HG02885 (cell line): ENCODE measurements around the gene TTLL13.
"Not testable (repeated sequence)": the region's sequence is repeated elsewhere in the genome, so short reads cannot be mapped to it uniquely, and the experiment has no call there.

Experiments used
- ATAC-seq: cut with Tn5 transposase; IDR thresholded peaks from one replicate; pipeline ENCODE4 v1.9.1; 2021; ENCODE audit warnings: mild to moderate bottlenecking; ENCODE audit not compliant: unreplicated experiment, poor library complexity

Gene TTLL13

DNA sequence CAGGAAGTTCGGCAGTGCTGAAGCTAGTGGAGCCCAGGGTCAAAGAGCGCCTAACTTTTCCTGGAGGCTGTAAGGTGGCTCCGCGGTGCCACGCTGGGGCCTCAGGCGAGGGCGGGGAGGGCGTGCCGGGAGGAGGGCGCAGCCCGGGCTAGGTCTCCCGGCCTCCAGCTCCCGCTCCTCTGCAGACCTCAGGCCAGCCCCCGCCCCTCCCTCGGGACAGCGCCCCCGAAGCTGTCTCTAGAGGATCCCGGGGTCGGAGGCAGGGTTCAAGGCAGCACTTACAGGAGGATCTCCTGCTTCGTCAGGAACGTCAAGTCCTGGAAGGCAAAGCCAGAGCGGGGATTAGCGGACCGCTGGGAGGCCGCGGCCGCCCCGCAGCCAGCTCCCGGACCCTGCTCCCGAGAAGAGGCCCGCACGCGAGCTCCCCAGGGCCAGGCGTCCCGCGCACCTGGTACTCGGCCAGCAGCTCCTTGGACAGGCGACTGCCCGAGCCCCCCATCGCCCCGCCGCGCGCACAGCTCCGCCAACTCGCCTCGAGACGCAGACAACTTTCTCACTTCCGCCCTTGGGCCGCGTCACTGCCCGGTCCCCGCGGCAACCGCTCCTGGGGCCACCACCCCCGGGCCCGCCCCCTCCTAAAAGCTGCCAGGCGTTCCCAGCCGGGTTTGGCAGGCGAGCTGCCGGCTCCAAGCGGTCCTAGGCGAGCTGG lies 15.8 kb upstream of the TTLL13 start, which contains the start of gene CIB1:
TSS of gene CIB1 (minus strand) at position 555 of the 709 bp plus-strand sequence. CDS start at position 499, 56 bp downstream.
- ATAC-seq, result peak; percentile 85

DNA sequence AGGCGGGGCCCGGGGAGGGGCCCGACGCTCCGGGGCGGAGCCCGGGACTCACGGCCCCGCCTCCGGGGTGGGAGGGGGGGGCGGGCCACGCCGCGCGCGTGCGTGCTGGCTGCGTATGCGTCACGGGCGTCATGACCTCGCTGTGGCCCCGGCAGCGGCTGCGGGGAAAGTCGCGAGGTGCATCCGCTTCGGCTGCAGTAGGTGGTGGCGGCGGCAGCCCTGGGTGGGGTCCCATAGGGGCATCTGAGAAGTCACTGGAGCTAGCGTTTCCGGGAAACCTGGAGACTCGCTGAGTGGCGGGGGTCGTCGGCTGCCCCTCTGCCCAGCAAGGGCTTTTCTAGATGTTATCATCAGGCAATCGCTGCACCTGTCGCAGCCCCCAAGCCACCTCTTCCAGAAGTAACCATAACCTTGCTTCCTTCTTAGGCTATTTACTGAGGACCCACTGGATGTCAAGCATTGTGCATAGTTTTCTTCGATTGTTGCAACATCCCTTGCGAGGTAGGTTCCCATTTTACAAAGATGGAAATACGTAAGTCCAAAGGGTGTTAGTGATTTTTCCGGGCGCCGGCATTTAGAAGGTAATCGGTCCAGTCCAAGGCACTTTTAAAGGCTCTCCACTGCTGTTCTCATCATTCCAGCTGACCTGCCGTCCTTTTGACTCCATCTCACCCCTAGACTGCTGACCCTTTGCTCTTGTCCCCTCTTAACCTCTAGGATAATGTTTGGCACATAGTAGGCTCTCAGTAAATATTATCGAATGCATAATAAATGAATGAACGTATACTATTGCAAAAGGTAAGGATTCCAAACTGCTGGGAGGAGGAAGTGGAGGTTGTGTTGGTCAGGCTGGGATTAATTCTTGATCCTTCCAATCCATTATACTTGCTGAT lies 15.0 kb upstream of the TTLL13 start, which contains the start of gene GDPGP1:
TSS of gene GDPGP1 (plus strand) at position 114 of the 893 bp plus-strand sequence. CDS start 6,700 bp downstream, outside the sequence.
- ATAC-seq, result no peak

DNA sequence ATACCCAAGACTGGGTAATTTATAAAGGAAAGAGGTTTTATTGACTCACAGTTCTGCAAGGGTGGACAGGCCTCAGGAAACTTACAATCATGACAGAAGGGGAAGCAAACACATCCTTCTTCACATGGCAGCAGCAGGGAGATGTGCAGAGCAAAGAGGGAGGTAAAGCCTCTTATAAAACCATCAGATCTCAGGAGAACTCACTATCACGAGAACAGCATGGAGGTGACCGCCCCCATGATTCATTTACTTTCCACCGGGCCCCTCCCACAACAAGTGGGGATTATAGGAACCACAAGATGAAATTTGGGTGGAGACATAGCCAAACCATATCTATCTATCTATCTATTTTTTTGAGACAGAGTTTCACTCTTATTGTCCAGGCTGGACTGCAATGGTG lies 10.0 kb upstream of the TTLL13 start:
- ATAC-seq, result no peak

DNA sequence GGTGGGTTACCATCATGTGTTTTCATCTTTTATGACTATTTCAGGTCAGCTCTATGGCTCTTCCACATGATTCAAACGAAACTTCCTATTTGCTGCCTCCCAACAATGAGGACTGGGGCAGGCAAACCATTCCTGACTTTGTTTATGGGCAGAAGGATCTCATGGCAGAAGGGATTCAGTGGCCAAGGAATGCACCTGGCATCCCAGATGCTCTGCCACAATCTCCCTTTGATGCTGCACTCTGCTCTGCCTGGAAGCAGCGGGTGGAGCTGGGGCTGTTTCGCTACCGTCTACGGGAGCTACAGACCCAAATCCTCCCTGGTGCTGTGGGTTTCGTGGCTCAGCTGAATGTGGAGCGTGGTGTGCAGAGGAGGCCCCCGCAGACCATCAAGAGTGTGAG lies 8.5 kb upstream of the TTLL13 start:
- no peak for ATAC-seq

DNA sequence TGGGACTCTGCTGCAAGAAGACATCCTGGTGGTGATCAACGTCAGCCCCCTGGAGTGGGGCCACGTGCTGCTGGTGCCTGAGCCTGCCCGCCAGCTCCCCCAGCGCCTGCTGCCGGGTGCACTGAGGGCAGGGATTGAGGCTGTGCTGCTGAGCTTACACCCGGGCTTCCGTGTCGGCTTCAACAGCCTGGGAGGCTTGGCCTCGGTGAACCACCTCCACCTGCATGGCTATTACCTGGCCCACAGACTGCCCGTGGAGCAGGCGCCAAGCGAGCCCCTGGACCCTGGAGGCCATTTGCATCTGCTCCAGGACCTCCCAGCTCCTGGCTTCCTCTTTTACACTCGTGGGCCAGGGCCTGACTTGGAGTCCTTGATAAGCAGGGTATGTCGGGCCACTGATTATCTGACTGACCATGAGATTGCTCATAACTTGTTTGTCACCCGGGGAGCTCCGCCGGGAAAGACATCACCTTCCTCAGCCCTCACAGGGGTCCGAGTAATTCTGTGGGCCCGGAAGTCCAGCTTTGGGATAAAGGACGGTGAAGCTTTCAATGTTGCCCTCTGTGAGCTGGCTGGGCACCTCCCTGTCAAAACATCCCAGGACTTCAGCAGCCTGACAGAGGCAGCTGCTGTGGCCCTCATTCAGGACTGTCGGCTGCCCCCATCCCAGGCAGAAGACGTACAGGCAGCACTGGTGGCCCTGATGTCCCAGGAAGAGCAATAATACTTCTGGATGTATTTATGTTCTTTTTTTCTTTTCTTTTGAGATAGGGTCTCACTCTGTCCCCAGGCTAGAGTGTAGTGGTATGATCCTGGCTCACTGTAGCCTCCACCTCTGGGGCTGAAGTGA lies 7.8 kb upstream of the TTLL13 start:
- ATAC-seq, result no peak

DNA sequence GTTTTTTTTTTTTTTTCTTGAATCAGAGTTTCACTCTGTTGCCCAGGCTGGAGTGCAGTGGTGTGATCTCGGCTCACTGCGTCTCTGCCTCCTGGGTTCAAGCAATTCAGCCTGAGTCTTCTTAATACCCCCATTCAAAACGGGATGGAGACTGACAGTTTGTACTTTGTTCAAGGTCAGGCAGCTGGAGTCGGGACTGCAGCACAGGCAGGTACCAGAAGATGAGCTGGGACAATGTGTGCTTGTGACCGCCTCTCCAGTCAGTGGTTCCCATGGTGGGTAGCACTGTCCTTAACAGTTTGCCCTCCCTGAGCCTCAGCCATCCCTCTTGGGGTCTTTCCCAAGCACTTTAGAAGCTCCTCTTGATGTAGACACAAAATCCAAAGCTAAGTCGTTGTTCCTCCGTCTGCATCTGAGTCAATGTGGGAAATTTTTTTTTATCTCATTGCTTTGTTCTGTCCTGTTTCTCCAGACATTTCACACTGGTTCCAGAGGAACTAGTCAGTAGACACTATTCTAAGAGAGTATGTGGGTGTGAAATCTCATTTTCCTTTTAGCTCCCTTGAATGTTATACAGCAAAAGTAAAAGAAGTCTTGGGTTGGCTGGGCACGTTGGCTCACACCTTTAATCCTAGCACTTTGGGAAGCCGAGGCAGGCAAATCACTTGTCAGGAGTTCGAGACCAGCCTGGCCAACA lies 5.3 kb upstream of the TTLL13 start:
- ATAC-seq, result no peak

DNA sequence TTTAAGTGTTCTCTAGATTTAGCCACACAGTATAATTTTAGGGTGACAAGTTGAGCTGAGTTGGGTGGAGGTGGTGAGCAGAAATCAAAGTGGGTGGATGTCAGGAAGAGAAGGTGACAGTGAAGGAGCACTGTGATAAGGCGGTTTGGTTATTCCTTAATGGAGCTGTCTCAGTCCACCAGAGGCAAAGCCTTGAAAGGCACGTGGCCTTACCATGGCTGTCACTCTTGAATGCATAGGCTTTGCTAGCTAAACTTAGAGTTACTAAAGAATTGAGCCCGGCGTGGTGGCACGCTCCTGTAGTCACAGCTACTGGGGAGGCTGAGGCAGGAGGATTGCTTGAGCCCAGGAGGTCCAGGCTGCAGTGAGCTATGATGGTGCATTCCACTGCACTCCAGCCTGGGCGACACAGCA lies 560 bp upstream of the TTLL13 start:
- no peak for ATAC-seq

DNA sequence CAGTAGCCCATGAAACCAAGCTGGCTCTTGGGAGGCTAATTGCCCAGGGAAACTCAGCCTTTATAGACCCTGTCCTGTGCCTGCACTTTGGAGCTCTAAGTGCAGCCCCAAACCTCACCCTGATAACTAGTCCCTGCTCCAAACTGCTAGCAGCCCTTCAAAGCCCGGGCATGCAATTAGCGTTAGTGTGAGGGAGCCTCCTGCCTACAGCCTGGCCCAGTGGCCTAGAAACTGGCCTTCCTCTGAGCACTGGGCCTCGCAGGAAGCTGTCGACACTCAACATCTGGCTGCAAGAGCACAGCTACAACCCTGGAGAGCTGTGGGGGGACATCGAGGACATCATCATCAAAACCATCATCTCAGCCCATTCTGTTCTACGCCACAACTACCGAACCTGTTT lies 8.4 kb downstream of the TTLL13 start:
- no peak for ATAC-seq

DNA sequence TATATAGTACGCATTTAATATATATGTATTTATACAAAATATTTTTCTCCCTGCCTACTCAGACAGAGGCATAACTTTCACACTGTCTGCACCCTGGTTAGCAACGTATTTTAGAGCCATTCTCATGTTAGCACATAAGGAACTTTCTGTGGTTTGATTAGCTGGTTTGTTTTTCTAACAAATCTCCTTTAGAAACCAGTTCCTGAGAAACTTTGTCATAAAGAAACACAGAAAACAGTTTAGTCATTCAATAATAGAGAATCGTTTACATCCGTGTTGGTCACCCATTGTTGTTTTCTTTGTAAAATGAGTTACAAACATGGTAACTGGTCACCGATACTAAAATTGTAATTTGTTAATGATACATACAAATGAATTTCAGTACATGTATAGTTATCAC lies 10.2 kb downstream of the TTLL13 start:
- peak; percentile 79 for ATAC-seq

DNA sequence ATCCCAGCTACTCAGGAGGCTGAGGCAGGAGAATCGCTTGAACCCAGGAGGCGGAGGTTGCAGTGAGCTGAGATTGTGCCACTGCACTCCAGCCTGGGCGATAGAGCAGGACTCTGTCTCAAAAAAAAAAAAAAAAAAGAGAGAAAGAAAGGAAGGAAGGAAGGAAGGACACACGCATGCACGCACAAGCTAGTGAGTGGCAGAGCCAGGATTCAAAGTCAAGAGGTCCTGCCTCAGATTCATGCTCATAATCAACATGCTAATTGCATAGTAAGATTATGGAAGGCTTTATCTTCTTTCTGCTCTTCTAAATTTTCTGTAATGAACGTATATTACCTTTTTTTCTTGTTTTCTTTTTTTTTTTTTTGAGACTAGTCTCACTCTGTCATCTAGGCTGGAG lies 11.4 kb downstream of the TTLL13 start:
- not testable (repeated sequence) for ATAC-seq

DNA sequence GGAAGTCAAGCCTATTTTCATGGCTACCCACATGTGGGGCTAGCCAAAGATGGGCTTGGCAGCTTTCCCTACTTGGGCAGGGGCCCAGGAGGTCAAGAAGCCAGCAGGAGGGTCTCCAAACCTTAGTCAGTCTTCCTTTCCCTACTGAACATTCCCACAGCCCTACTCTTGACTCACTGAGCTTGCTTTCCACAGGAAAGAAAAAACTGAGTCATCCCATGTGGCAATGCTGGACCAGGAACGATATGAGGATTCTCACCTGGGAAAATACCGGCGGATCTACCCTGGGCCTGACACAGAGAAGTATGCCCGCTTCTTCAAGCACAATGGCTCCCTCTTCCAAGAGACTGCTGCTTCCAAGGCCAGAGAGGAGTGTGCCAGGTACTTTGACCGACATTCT lies 12.5 kb downstream of the TTLL13 start:
- ATAC-seq, result no peak

DNA sequence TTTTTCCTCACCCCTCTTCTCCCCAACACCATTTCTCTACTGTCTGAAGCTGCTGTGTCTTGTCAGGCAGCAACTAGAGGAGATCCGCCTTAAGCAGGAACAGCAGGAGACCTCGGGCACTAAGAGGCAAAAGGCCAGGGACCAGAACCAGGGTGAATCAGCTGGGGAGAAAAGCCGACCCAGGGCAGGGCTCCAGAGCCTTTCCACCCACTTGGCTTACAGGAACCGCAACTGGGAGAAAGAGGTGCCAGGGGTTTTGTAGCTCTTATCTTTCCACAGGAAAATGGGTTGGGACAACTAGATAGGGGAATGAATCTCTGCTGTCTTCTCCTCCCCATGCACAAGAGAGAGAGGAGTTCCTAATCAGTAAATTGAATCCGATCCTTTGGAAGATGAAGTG lies 13.1 kb downstream of the TTLL13 start:
- ATAC-seq, result no peak

DNA sequence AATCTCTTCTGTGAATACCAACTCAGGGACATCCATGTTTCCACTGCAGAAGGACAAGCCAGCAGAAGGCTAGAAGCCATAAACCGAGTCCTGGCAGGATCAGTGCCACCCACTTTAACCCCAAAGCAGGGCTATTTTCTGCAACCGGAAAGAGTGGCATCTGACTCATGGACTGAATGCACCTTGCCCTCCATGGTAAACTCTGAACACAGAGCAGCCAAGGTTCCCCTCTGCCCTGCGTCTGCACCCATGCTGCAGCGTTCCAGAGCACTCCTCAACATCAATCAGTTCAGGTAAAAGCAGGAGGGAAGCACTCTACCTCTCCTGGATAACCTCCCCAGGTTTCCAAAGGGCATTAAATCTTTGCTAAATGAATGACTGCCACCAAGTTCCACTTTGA lies 15.3 kb downstream of the TTLL13 start:
- no peak for ATAC-seq

DNA sequence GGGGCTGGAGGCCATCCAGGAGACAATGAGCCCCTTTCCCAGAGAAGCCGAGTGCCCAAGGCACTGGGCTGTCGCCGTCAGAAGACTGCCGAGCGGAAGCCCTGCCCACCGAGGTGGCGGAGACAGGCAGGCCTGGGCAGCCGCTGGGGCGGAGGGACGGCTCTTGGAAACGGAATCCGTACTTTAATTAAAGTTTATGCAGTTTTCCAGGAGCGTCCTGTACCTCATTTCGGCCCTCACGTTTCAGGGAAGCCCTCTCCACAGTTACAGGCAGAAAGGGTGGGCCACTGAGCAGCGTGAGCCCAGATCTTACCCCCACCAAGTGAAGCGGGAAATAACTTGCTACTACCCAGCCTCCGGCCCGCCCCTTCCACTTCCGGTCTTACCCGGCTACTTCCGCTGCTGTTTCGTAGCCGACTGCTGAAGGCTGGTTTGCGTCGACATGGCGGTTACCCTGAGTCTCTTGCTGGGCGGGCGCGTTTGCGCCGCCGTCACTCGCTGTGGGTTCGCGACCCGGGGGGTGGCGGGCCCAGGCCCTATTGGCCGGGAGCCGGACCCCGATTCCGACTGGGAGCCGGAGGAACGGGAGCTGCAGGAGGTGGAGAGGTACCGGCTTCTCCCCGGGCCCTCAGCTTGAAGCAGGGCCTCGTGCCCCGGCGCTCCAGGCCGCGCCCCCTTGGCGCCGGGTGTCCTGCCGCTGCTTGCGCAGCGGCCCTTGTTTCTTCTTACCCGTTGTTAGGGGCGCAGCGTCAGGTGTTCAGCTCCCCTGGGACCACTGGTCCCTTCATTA lies 16.1 kb downstream of the TTLL13 start, which contains the start of gene NGRN:
TSS of gene NGRN (plus strand) at position 402 of the 790 bp plus-strand sequence. CDS start at position 443, 41 bp downstream.
- peak; percentile 93 for ATAC-seq

DNA sequence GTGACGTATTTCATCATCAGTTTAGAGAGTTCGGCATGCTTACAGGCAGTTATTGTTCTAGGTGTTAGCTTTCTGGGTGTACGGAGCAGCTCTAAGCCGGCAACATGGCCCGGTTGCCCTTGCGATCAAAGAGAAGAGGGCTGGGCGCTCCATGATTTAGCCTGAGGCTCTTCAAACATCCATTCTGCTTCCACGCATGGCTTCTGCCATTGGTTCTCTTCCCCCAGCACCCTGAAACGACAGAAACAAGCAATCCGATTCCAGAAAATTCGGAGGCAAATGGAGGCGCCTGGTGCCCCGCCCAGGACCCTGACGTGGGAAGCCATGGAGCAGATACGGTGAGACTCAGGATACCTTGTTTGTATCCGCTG lies 16.7 kb downstream of the TTLL13 start:
- peak; percentile 15 for ATAC-seq

DNA sequence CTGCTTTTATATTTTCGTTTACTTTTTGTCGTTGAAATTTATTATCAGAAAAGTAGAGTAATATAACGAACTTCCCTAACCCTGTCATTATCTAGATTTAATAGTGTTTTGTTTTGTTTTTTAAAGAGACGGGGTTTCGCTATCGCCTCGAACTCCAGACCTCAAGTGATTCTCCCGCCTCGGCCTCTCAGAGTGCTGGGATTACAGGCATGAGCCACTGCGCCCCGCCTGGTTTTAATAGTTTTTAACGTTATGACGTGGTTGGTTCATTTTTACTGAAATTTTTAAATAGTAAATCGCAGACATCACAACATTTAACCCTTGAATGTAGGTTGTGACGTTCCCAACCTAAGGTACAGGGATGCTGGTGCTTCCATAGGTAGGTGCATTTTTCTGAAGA lies 17.1 kb downstream of the TTLL13 start:
- no peak for ATAC-seq

DNA sequence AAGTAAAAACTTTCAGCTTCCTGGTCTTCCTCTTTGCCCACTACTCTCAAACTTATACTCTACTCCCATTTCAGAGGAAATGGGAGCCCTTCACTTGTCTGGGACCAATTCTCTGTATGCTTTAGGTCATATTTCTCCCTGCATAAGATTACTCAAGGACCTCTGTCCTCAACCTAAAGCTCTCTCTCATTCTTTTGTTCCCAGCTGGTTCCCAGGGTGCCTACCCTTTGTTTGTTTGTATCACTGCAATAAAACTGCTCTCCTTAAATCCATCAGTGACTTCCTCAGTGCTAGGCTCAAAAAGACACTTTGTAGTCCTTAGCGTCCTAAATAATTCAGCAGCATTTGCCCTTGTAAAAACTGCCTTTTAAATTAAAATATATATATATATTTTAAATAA lies 19.1 kb downstream of the TTLL13 start:
- ATAC-seq, result no peak

DNA sequence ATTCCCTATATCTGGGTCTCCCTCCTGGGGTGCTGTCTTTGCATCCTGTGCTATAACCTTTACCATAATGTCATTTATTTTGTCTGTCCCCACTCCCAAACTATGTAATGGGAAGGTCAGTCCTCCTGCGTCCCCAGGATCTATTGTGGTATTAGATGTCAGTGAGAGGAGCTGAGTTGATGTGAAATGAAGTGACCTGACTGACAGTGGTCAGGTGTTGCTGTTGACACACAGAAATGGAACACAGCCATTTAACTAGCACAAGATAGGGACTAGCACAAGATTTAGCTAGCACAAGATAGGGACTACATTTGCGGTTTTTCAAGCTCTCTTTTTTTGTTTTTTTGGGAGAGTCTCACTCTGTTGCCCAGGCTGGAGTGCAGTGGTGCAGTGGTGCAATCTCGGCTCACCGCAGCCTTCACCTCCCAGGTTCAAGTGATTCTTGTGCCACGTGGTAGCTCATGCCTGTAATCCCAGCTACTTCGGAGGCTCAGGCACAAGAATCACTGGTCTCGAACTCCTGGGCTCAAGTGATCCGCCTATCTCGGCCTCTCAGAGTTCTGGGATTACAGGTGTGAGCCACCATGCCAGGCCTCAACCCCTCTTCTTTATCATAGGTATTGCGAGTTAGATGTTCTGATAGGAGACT lies 21.3 kb downstream of the TTLL13 start:
- ATAC-seq, result no peak
